ENCODE results near the gene CBX7.
"Not testable (repeated sequence)": the region's sequence is repeated elsewhere in the genome, so short reads cannot be mapped to it uniquely, and the experiment has no call there.

CBX7 gene

GRCh38 chr22:39172265-39173049 lies 20.0 kb upstream of the CBX7 start:
- H3K36me3 ChIP-seq (ENCODE audit: insufficient read depth, low read length), result not testable (repeated sequence)

GRCh38 chr22:39171623-39172264 lies 19.3 kb upstream of the CBX7 start:
- H3K27me3 ChIP-seq (ENCODE audit: control insufficient read depth, insufficient read depth, low read length), result no peaks in the 10 kb centered on the region
- H3K9ac ChIP-seq (ENCODE audit: low read depth, low read length), result no peak overlapping the region
- H3K36me3 ChIP-seq (ENCODE audit: insufficient read depth, low read length), result no peaks in the 10 kb centered on the region
- peaks cover 54% of the 10 kb centered on the region for H3K4me1 ChIP-seq (ENCODE audit: control insufficient read depth, insufficient read depth, low read length)
- H3K4me2 ChIP-seq (ENCODE audit: low read length), result no peak overlapping the region
- H3K9me3 ChIP-seq (replicated peaks; ENCODE audit: low read length), result no peaks in the 10 kb centered on the region
- no peak overlapping the region for H3K4me3 ChIP-seq (ENCODE audit: low read length)

More at GRCh38 chr22:39172265-39173049, 20.0 kb upstream of the CBX7 start:
- H3K9me3 ChIP-seq (replicated peaks; ENCODE audit: low read length); H3K4me3 ChIP-seq (ENCODE audit: low read length); H3K27me3 ChIP-seq (ENCODE audit: control insufficient read depth, insufficient read depth, low read length); H3K4me2 ChIP-seq (ENCODE audit: low read length); H3K9ac ChIP-seq (ENCODE audit: low read depth, low read length): not testable (repeated sequence)
- peaks cover 61% of the 10 kb centered on the region for H3K4me1 ChIP-seq (ENCODE audit: control insufficient read depth, insufficient read depth, low read length)

GRCh38 chr22:39170825-39171622 lies 18.5 kb upstream of the CBX7 start:
- Histone ChIP-seq H3K4me2 (ENCODE audit: low read length) (peak overlapping the region; percentile 67), H3K9ac (ENCODE audit: low read depth, low read length) (no peak overlapping the region), H3K9me3 (replicated peaks; ENCODE audit: low read length) (no peaks in the 10 kb centered on the region), H3K36me3 (ENCODE audit: insufficient read depth, low read length) (no peaks in the 10 kb centered on the region), H3K4me1 (ENCODE audit: control insufficient read depth, insufficient read depth, low read length) (peaks cover 47% of the 10 kb centered on the region), H3K4me3 (ENCODE audit: low read length) (no peak overlapping the region), H3K27me3 (ENCODE audit: control insufficient read depth, insufficient read depth, low read length) (no peaks in the 10 kb centered on the region)

GRCh38 chr22:39169797-39170466 lies 17.5 kb upstream of the CBX7 start:
- no peak overlapping the region for H3K9ac ChIP-seq (ENCODE audit: low read depth, low read length)
- no peaks in the 10 kb centered on the region for H3K27me3 ChIP-seq (ENCODE audit: control insufficient read depth, insufficient read depth, low read length)
- peaks cover 36% of the 10 kb centered on the region for H3K4me1 ChIP-seq (ENCODE audit: control insufficient read depth, insufficient read depth, low read length)
- no peaks in the 10 kb centered on the region for H3K9me3 ChIP-seq (replicated peaks; ENCODE audit: low read length)
- H3K4me3 ChIP-seq (ENCODE audit: low read length), result no peak overlapping the region
- H3K4me2 ChIP-seq (ENCODE audit: low read length), result no peak overlapping the region
- H3K36me3 ChIP-seq (ENCODE audit: insufficient read depth, low read length), result no peaks in the 10 kb centered on the region

GRCh38 chr22:39166547-39166946 lies 14.1 kb upstream of the CBX7 start:
- Histone ChIP-seq H3K4me1 (ENCODE audit: control insufficient read depth, insufficient read depth, low read length) (peaks cover 7% of the 10 kb centered on the region), H3K36me3 (ENCODE audit: insufficient read depth, low read length) (no peaks in the 10 kb centered on the region), H3K9ac (ENCODE audit: low read depth, low read length) (no peak overlapping the region), H3K9me3 (replicated peaks; ENCODE audit: low read length) (no peaks in the 10 kb centered on the region), H3K4me3 (ENCODE audit: low read length) (no peak overlapping the region), H3K27me3 (ENCODE audit: control insufficient read depth, insufficient read depth, low read length) (peaks cover 4% of the 10 kb centered on the region), H3K4me2 (ENCODE audit: low read length) (no peak overlapping the region)

GRCh38 chr22:39156093-39156492 lies 3.6 kb upstream of the CBX7 start:
- not testable (repeated sequence) for H3K36me3 ChIP-seq (ENCODE audit: insufficient read depth, low read length); H3K4me3 ChIP-seq (ENCODE audit: low read length); H3K9ac ChIP-seq (ENCODE audit: low read depth, low read length); H3K9me3 ChIP-seq (replicated peaks; ENCODE audit: low read length); H3K4me2 ChIP-seq (ENCODE audit: low read length)
- Histone ChIP-seq H3K27me3 (ENCODE audit: control insufficient read depth, insufficient read depth, low read length) (peaks cover 47% of the 10 kb centered on the region), H3K4me1 (ENCODE audit: control insufficient read depth, insufficient read depth, low read length) (peaks cover 12% of the 10 kb centered on the region)

GRCh38 chr22:39155421-39155820 lies 2.9 kb upstream of the CBX7 start:
- peaks cover 47% of the 10 kb centered on the region for H3K27me3 ChIP-seq (ENCODE audit: control insufficient read depth, insufficient read depth, low read length)
- peaks cover 12% of the 10 kb centered on the region for H3K4me1 ChIP-seq (ENCODE audit: control insufficient read depth, insufficient read depth, low read length)
- H3K4me2 ChIP-seq (ENCODE audit: low read length), result no peak overlapping the region
- H3K9ac ChIP-seq (ENCODE audit: low read depth, low read length), result no peak overlapping the region
- H3K9me3 ChIP-seq (replicated peaks; ENCODE audit: low read length), result no peaks in the 10 kb centered on the region
- no peaks in the 10 kb centered on the region for H3K36me3 ChIP-seq (ENCODE audit: insufficient read depth, low read length)
- H3K4me3 ChIP-seq (ENCODE audit: low read length), result no peak overlapping the region

GRCh38 chr22:39153220-39153717 lies 789 bp upstream of the CBX7 start:
- peak overlapping the region; percentile 72 for H3K4me3 ChIP-seq (ENCODE audit: low read length)

GRCh38 chr22:39152024-39152510 lies 413 bp downstream of the CBX7 start:
- H3K9me3 ChIP-seq (replicated peaks; ENCODE audit: low read length), result no peaks in the 10 kb centered on the region
- peak overlapping the region; percentile 68 for H3K9ac ChIP-seq (ENCODE audit: low read depth, low read length)
- H3K4me2 ChIP-seq (ENCODE audit: low read length), result peak overlapping the region; percentile 95
- H3K27me3 ChIP-seq (ENCODE audit: control insufficient read depth, insufficient read depth, low read length), result peaks cover 38% of the 10 kb centered on the region
- H3K4me3 ChIP-seq (ENCODE audit: low read length), result peak overlapping the region; percentile 72
- H3K4me1 ChIP-seq (ENCODE audit: control insufficient read depth, insufficient read depth, low read length), result peaks cover 12% of the 10 kb centered on the region
- H3K36me3 ChIP-seq (ENCODE audit: insufficient read depth, low read length), result no peaks in the 10 kb centered on the region

More at GRCh38 chr22:39153220-39153717, 789 bp upstream of the CBX7 start:
- peak overlapping the region; percentile 91 for H3K4me2 ChIP-seq (ENCODE audit: low read length)
- no peaks in the 10 kb centered on the region for H3K9me3 ChIP-seq (replicated peaks; ENCODE audit: low read length)
- no peaks in the 10 kb centered on the region for H3K36me3 ChIP-seq (ENCODE audit: insufficient read depth, low read length)
- H3K27me3 ChIP-seq (ENCODE audit: control insufficient read depth, insufficient read depth, low read length), result peaks cover 44% of the 10 kb centered on the region
- peak overlapping the region; percentile 70 for H3K9ac ChIP-seq (ENCODE audit: low read depth, low read length)
- peaks cover 12% of the 10 kb centered on the region for H3K4me1 ChIP-seq (ENCODE audit: control insufficient read depth, insufficient read depth, low read length)

- Histone ChIP-seq H3K36me3 (ENCODE audit: insufficient read depth, low read length) (no peaks in the 10 kb centered on the region), H3K4me3 (ENCODE audit: low read length) (peak overlapping the region; percentile 72), H3K27me3 (ENCODE audit: control insufficient read depth, insufficient read depth, low read length) (peaks cover 32% of the 10 kb centered on the region), H3K9ac (ENCODE audit: low read depth, low read length) (peak overlapping the region; percentile 68), H3K9me3 (replicated peaks; ENCODE audit: low read length) (no peaks in the 10 kb centered on the region), H3K4me2 (ENCODE audit: low read length) (peak overlapping the region; percentile 95), H3K4me1 (ENCODE audit: control insufficient read depth, insufficient read depth, low read length) (peaks cover 12% of the 10 kb centered on the region)
Measured at GRCh38 chr22:39151329-39151975, 1.0 kb downstream of the CBX7 start.

Measured in skeletal muscle satellite cell (primary cell).